Activated CD4-positive, CD25-positive, alpha-beta regulatory T cell treated with anti-CD3 and anti-CD28 coated beads, Interleukin-2, amount 50 U/mL, for 72 hours (primary cell): ENCODE measurements around the gene ACVR1B.

Experiments
- DNase-seq: peaks from one replicate; pipeline ENCODE4 v3.0.0; 2021

The ACVR1B gene

GRCh38 chr12:52023976-52024688 lies 72.6 kb downstream of the ACVR1B start:
- DNase-seq, result no peak

- no peak for DNase-seq
Measured at GRCh38 chr12:52024845-52025230, 73.3 kb downstream of the ACVR1B start.

DNA sequence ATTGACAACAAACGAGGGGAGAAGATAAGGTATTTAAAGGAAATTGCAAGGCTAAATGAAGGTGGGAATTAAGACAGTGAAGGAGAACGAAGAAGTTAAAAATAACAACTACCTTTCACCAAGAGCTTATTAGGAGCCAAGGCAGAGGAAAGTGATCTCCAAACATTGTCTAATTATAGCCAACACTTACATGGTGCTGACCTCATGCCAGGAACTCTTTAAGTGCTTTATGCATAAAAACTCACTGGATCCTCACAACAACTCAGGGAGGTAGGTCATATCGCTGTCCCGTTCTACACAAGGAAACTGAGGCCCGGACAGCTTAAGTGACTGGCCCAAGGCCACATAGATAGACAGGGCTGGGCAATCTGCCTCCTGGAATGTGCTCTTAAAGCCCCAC lies 74.8 kb downstream of the ACVR1B start:
- DNase-seq, result no peak

- DNase-seq, result no peak
Measured at GRCh38 chr12:52027085-52027843, 75.8 kb downstream of the ACVR1B start.

- DNase-seq, result no peak
Measured at GRCh38 chr12:52029685-52030084, 78.2 kb downstream of the ACVR1B start.

- no peak for DNase-seq
Measured at GRCh38 chr12:52032446-52032803, 80.9 kb downstream of the ACVR1B start.

GRCh38 chr12:52032804-52033445 lies 81.4 kb downstream of the ACVR1B start:
- peak; percentile 83 for DNase-seq

GRCh38 chr12:52033446-52034140 lies 82.1 kb downstream of the ACVR1B start:
- DNase-seq, result no peak

GRCh38 chr12:52035190-52035589 lies 83.7 kb downstream of the ACVR1B start:
- no peak for DNase-seq

GRCh38 chr12:52035926-52036325 lies 84.4 kb downstream of the ACVR1B start:
- DNase-seq, result no peak

DNA sequence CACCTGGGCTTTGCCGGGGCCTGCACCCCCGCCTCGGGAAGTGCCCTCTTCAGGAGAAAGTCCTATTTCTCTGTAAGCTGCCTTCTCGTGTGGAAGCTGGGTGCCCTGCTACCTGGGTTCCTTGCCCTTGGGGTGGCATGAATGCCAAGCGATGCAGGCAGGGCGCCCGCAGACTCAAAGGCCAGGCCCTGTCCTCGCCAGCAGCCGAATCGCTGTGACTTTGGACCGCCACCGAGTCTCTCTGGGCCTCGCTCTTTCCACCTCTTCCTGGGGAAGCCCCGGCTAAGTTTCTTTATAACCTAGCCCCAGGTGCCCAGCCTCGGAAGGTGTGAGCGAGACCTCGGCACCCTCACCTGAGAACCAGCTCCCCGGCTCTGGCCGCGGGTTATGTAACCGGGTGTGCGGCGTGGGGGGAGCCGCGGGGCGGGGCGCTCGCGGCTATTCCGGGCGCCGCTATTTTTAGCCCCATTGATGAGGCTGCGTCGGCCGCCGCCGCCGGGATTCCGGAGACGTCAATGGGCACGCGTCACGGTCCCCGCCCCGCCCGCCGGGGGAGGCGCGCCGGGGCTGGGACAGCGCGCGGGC lies 85.2 kb downstream of the ACVR1B start:
- peak; percentile 78 for DNase-seq

GRCh38 chr12:52037248-52037861 lies 85.9 kb downstream of the ACVR1B start:
- DNase-seq, result no peak

GRCh38 chr12:52038447-52038846 lies 86.9 kb downstream of the ACVR1B start:
- DNase-seq, result no peak

DNA sequence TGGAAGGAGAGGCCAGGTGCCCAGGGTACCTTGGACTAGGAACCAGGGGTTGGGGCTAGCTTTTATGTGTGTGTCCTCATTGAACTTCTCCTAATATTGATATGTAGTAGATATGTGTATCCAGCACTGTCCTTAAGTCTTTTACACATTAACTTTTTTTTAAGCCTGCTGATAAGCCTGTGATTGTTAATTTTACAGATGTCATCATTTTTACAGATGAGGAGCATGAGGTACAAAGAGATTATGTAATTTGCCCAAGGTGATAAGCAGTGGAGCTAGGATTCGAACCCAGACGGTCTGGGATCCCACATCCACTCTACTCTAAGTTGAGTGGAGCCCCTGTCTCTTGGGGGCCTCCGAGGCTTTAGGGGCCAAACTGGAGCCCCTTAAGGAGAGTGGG lies 89.5 kb downstream of the ACVR1B start:
- no peak for DNase-seq

GRCh38 chr12:52041695-52042123 lies 90.2 kb downstream of the ACVR1B start:
- no peak for DNase-seq

DNA sequence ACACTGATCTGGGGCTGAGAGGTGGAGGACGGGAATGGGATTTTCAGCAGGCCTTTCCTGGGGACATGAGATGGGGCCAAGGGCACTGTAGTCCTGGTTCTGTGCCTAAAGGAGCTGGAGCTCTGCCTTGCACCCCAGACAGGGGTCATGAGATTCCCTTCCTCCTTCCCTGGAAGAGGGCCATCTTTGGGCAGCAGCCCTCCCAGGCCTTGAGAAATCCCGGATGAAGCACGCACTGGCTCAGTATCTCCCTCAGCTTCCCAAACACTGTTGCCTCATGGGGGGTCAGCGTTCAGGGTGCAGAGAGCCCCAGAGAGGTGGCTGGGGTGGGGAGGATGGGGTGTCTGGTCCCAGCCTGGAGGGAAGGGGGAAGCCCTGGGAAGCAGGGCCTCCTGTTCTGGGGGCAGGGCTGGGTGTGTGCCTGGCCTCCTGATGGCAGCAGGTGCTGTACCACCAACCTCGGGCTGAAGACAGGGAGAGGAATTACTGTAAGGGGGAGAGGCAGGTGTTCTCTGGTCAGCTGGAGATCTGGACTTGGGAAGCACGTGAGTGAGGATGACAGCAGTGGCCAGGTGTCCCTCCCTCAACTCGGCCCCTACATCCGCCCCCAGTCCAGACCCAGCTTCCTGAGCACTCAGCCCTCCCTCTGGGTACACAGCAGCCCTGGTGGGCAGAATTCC lies 91.3 kb downstream of the ACVR1B start:
- DNase-seq, result no peak

- no peak for DNase-seq
Measured at GRCh38 chr12:52043386-52044212, 92.1 kb downstream of the ACVR1B start.

DNA sequence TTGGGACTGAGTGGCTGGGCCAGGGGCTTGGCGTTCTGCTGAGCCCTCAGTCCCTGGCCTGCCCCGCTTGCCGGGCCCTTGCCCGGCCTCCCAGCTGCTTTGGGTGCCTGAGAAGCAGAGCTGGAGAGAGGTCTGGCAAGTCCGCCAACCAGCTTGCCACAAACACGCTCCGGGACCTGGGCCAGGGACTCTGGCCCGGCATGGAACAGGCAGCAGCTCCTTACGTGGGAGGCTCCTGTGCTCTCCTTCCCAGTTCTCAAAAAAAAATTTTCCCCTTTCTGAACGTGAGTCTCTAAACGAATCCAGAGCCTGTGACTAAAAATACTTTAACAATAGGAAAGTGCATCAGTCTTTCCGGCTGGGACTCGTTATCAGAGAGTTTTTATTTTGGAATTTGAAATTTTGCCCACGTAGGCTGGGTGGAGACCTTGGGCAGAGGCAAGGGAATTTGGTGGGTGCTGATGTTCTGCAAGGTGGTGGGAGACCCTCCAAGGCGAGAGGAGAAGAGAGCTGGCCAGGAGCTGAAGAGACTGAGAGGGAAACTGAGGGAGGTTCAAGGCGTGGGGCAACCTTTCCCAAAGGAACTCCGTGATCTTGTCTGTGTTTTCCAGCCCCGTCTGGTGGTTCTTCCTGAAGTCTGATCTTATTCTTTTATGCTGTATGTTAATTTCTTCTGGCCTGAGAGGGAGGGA lies 92.9 kb downstream of the ACVR1B start:
- DNase-seq, result no peak

DNA sequence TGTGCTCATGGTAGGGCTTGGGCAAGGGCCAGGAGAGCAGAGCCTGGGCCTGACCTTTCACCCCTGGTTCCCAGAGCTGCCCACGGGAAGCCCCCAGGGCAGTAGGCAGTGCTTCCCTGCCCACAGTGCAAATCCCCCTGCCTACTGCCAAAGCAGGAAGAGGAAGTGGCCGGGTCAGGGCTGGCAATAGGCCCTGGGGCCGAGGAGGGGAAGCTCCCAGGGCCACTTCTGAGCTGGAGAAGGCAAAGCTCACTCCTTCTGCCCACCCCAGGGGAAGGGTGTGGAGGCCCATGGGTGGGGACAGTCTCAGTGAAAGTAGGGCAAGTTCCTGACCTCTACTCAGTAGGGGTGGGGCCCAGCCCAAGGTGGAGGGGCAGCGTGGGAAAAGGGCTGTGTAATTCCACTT lies 94.3 kb downstream of the ACVR1B start:
- no peak for DNase-seq
